Activated T-cell treated with anti-CD3 and anti-CD28 coated beads for 4 hours (primary cell): ENCODE results near the gene HSPA6.
"Not testable (repeated sequence)": the region's sequence is repeated elsewhere in the genome, so short reads cannot be mapped to it uniquely, and the experiment has no call there.

ENCODE experiments used
- DNase-seq: peaks from one replicate; pipeline ENCODE4 v3.0.0-alpha.2; 2020

The HSPA6 gene

DNA sequence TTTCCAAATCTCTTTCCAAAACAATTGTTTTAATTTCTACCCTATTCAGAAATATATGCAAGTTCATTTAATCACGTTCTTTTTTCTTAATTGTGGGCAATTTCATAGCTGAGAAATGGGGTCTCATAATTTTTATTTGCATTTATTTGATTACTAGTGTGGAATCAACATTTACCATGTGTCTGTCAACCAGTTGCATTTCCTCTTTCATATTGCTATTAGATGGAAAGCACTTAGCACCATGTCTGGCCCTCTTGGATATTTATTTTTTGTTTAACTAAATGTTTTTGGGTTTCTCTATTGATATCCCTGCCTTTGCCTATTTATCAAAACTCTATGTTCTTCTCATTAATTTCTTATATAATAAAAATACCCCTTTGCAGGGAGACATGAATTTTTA is 39.2 kb downstream of the HSPA6 start:
- DNase-seq = not testable (repeated sequence)

DNA sequence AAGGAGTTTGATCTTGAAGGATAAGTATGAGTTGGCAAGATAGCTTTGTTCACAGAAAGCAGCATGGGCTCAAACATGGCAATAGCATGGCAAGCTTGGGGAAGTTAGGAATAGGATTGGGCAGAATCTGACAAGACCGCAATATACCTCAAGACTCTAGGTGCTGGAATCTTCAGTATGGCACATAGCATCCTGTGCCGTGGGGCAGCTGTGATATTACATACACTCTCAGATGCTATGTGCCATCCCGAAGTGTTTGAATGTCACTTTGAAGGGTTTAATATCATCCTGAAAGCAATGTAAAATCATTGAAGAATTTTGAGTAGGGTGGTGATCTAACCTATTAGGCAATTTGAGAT is 42.2 kb downstream of the HSPA6 start:
- DNase-seq = not testable (repeated sequence)

DNA sequence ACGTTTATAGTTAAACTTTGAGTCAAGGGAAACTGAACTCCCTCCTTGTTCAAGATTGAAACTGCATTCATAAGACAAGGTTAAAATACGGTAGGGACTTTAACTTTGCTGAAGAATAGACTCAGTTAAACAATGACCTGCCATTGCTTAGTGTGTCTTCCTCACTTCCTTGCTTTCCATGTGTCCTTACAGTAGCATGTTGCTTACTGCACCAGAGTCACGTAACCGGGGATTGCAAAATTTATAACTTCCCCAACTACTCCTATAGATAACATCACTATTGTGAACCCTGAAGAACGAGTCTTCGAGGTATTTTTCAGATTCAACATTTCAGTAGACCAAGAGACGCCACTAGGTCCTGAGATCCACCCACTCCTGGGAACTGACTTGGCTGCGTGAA is 47.4 kb downstream of the HSPA6 start:
- not testable (repeated sequence) for DNase-seq
